GM18873 (cell line): ENCODE measurements around the gene A3GALT2.

Experiments used
- ATAC-seq: cut with Tn5 transposase; IDR thresholded peaks from one replicate; pipeline ENCODE4 v1.9.1; 2021; ENCODE audit warnings: mild to moderate bottlenecking, moderate library complexity, moderate number of reproducible peaks; ENCODE audit not compliant: unreplicated experiment, low FRiP score

Gene A3GALT2

GRCh38 chr1:33275195-33275594 lies 45.7 kb downstream of the A3GALT2 start:
- ATAC-seq: no peak

- no peak for ATAC-seq
Observed at GRCh38 chr1:33274446-33274845, 46.5 kb downstream of the A3GALT2 start.

- no peak for ATAC-seq
Observed at GRCh38 chr1:33273961-33274371, 46.9 kb downstream of the A3GALT2 start.

- ATAC-seq: no peak
Observed at GRCh38 chr1:33273406-33273805, 47.5 kb downstream of the A3GALT2 start.

- ATAC-seq: no peak
Observed at GRCh38 chr1:33272930-33273329, 48.0 kb downstream of the A3GALT2 start.

- ATAC-seq: no peak
Observed at GRCh38 chr1:33272509-33272908, 48.4 kb downstream of the A3GALT2 start.

GRCh38 chr1:33271666-33272505 lies 49.0 kb downstream of the A3GALT2 start:
- no peak for ATAC-seq

GRCh38 chr1:33270808-33271465 lies 50.0 kb downstream of the A3GALT2 start:
- ATAC-seq: no peak

GRCh38 chr1:33270379-33270778 lies 50.5 kb downstream of the A3GALT2 start:
- no peak for ATAC-seq

- no peak for ATAC-seq
Observed at GRCh38 chr1:33269621-33270020, 51.3 kb downstream of the A3GALT2 start.

GRCh38 chr1:33268927-33269610 lies 51.8 kb downstream of the A3GALT2 start:
- ATAC-seq: no peak

- no peak for ATAC-seq
Observed at GRCh38 chr1:33268457-33268856, 52.4 kb downstream of the A3GALT2 start.

GRCh38 chr1:33267468-33268205 lies 53.3 kb downstream of the A3GALT2 start:
- no peak for ATAC-seq

GRCh38 chr1:33266766-33267165 lies 54.1 kb downstream of the A3GALT2 start:
- ATAC-seq: no peak

- no peak for ATAC-seq
Observed at GRCh38 chr1:33265780-33266605, 54.9 kb downstream of the A3GALT2 start.

GRCh38 chr1:33263890-33264504 lies 56.9 kb downstream of the A3GALT2 start:
- ATAC-seq: no peak

- no peak for ATAC-seq
Observed at GRCh38 chr1:33261344-33261743, 59.6 kb downstream of the A3GALT2 start.

GRCh38 chr1:33260439-33260838 lies 60.5 kb downstream of the A3GALT2 start:
- no peak for ATAC-seq

- ATAC-seq: no peak
Observed at GRCh38 chr1:33259879-33260278, 61.0 kb downstream of the A3GALT2 start.
